ENCODE results near the gene GSG1L. TPM values are rescaled to one million over a fixed set of nuclear protein-coding genes. Genes with fewer than 3 reads are reported as not detected.

The GSG1L gene
- total and polyA plus RNA-seq, 9 of the 15 experiments (the other 6 are each of a cell fraction or from before 2014, with no cell fraction given) = not detected

GRCh38 chr16:27739606-27740357 lies 323.7 kb downstream of the GSG1L start:
- no peak overlapping the region for H3K9ac ChIP-seq (ENCODE audit: insufficient read depth in 1 of 2, low read depth in 2 of 2, low read length in 2 of 2)
- no TSS peak for BruUV-seq (replicated peaks)
- CTCF ChIA-PET (ENCODE audit: low intra/inter-chr PET ratio) = no interaction called here
- H3K9me3 ChIP-seq (replicated peaks; ENCODE audit: control insufficient read depth, insufficient read depth, low read depth, low read length) = no peaks in the 10 kb centered on the region
- no peaks in the 10 kb centered on the region for H3K9me1 ChIP-seq (ENCODE audit: control insufficient read depth, insufficient read depth, low read length)
- ATAC-seq (no peak), FAIRE-seq (no peak), DNase-seq (ENCODE audit: extremely low read depth in 1 of 4, low spot score in 3 of 4) (no peak)
- H3K4me3 ChIP-seq = no peak overlapping the region
- POLR2A ChIA-PET = interaction anchor here (1.1 kb wide), 1 partner anchor 13 kb away, joined by 3 read pairs; no protein-coding TSS in a partner anchor
- in situ Hi-C loops (cut with MboI) = no loop called here
- intact Hi-C loops (cut with micrococcal nuclease) = no loop called here
- no peak overlapping the region for H3K4me2 ChIP-seq (ENCODE audit: insufficient read depth, low read length)
- WGBS (ENCODE audit: insufficient coverage, low coverage, missing lambda C conversion rate) = 60% methylated on average over 16 of the region's 17 CpGs
- H3K79me2 ChIP-seq (ENCODE audit: control insufficient read depth, insufficient read depth, low read length) = no peaks in the 10 kb centered on the region
- no peaks in the 10 kb centered on the region for H3K27me3 ChIP-seq (ENCODE audit: control insufficient read depth in 2 of 2, insufficient read depth in 2 of 2, low read length in 2 of 2)
- H2AFZ ChIP-seq (ENCODE audit: low read depth, low read length) = no peak overlapping the region
- H3K4me1 ChIP-seq (replicated peaks in 1 of 2; ENCODE audit: control insufficient read depth in 2 of 2, insufficient read depth in 2 of 2, low read length in 2 of 2) = no peaks in the 10 kb centered on the region
- H3K27ac ChIP-seq (ENCODE audit: extremely low read depth, low read depth, low read length) = no peak overlapping the region
- H3K36me3 ChIP-seq (ENCODE audit: control insufficient read depth, insufficient read depth, low read length) = no peaks in the 10 kb centered on the region
- H4K20me1 ChIP-seq (replicated peaks; ENCODE audit: control insufficient read depth, insufficient read depth, low read length) = no peaks in the 10 kb centered on the region
- no peak for TF ChIP-seq U2AF2 (optimal IDR thresholded peaks at IDR 0.05; ENCODE audit: low read depth, low read length)
- TF ChIP-seq GATA2 (CRISPR knock-in tag; IDR thresholded peaks at IDR 0.05) = no peak
- TF ChIP-seq NFE2L1 (tag; IDR thresholded peaks at IDR 0.05; ENCODE audit: borderline replicate concordance, low read depth) = no peak
- TF ChIP-seq, protein P1, sequence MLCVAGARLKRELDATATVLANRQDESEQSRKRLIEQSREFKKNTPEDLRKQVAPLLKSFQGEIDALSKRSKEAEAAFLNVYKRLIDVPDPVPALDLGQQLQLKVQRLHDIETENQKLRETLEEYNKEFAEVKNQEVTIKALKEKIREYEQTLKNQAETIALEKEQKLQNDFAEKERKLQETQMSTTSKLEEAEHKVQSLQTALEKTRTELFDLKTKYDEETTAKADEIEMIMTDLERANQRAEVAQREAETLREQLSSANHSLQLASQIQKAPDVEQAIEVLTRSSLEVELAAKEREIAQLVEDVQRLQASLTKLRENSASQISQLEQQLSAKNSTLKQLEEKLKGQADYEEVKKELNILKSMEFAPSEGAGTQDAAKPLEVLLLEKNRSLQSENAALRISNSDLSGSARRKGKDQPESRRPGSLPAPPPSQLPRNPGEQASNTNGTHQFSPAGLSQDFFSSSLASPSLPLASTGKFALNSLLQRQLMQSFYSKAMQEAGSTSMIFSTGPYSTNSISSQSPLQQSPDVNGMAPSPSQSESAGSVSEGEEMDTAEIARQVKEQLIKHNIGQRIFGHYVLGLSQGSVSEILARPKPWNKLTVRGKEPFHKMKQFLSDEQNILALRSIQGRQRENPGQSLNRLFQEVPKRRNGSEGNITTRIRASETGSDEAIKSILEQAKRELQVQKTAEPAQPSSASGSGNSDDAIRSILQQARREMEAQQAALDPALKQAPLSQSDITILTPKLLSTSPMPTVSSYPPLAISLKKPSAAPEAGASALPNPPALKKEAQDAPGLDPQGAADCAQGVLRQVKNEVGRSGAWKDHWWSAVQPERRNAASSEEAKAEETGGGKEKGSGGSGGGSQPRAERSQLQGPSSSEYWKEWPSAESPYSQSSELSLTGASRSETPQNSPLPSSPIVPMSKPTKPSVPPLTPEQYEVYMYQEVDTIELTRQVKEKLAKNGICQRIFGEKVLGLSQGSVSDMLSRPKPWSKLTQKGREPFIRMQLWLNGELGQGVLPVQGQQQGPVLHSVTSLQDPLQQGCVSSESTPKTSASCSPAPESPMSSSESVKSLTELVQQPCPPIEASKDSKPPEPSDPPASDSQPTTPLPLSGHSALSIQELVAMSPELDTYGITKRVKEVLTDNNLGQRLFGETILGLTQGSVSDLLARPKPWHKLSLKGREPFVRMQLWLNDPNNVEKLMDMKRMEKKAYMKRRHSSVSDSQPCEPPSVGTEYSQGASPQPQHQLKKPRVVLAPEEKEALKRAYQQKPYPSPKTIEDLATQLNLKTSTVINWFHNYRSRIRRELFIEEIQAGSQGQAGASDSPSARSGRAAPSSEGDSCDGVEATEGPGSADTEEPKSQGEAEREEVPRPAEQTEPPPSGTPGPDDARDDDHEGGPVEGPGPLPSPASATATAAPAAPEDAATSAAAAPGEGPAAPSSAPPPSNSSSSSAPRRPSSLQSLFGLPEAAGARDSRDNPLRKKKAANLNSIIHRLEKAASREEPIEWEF (CRISPR knock-in tag; IDR thresholded peaks at IDR 0.05) = no peak
- no peak for TF ChIP-seq NFXL1 (CRISPR knock-in tag; IDR thresholded peaks at IDR 0.05)
- TF ChIP-seq MYNN (IDR thresholded peaks at IDR 0.05) = no peak
- TF ChIP-seq MYNN (CRISPR knock-in tag; IDR thresholded peaks at IDR 0.05) = no peak
- no peak for TF ChIP-seq PML (IDR thresholded peaks at IDR 0.05; ENCODE audit: low read length)
- no peak for TF ChIP-seq HDAC3 (IDR thresholded peaks at IDR 0.05; ENCODE audit: borderline replicate concordance, partially characterized antibody)
- no peak for TF ChIP-seq ARID2 (IDR thresholded peaks at IDR 0.05)
- no peak for TF ChIP-seq HMGXB4 (CRISPR knock-in tag; IDR thresholded peaks at IDR 0.05)
- no peak for TF ChIP-seq ETV6 (IDR thresholded peaks at IDR 0.05; ENCODE audit: borderline replicate concordance in 1 of 2, low read depth in 2 of 2, low read length in 1 of 2)
- TF ChIP-seq ETV6 (CRISPR knock-in tag; IDR thresholded peaks at IDR 0.05; ENCODE audit: borderline replicate concordance) = no peak
- TF ChIP-seq ZBTB8A (IDR thresholded peaks at IDR 0.05; ENCODE audit: partially characterized antibody) = no peak

Measured in K562 (cell line).